Measurements from ENCODE around the gene CKAP5.

- TF ChIP-seq ARNT (IDR thresholded peaks at IDR 0.05) (no peak), TARDBP (IDR thresholded peaks at IDR 0.05) (no peak), SUZ12 (IDR thresholded peaks at IDR 0.05) (no peak), NFRKB (IDR thresholded peaks at IDR 0.05) (no peak), LEF1 (IDR thresholded peaks at IDR 0.05; ENCODE audit: borderline replicate concordance) (no peak), ZNF384 (IDR thresholded peaks at IDR 0.05) (no peak), FOXM1 (IDR thresholded peaks at IDR 0.05; ENCODE audit: borderline replicate concordance) (no peak)
These were observed 13.0 kb upstream of the CKAP5 start for GRCh38 chr11:46858920-46859546.
